Upper lobe of right lung (tissue), 1 donor: Measurements from ENCODE around the gene GUCY1A1. TPM values are rescaled to one million over a fixed set of nuclear protein-coding genes. Genes with fewer than 3 reads are reported as not detected.
"Not testable (repeated sequence)": the region's sequence is repeated elsewhere in the genome, so short reads cannot be mapped to it uniquely, and the experiment has no call there.

Experiments
- ATAC-seq: fragments of 200-7000 bp; cut with Tn5 transposase; one replicate; pipeline ENCODE4 v1.9.1; 2020; ENCODE audit warnings: mild to moderate bottlenecking, moderate library complexity
- DNase-seq: peaks from one replicate; pipeline ENCODE4 v3.0.0-alpha.2; 2020
- H3K27ac ChIP-seq: fragments of 200-600 bp; one replicate; pipeline ENCODE4 v1.8.0; 2022
- H3K27me3 ChIP-seq: fragments of 200-600 bp; one replicate; pipeline ENCODE4 v1.8.0; 2022; ENCODE audit warnings: mild to moderate bottlenecking
- H3K36me3 ChIP-seq: fragments of 200-600 bp; one replicate; pipeline ENCODE4 v1.8.0; 2022
- H3K4me1 ChIP-seq: fragments of 200-600 bp; one replicate; pipeline ENCODE4 v1.8.0; 2022
- H3K4me3 ChIP-seq: fragments of 200-600 bp; one replicate; pipeline ENCODE4 v1.8.0; 2022; ENCODE audit warnings: mild to moderate bottlenecking
- H3K9me3 ChIP-seq: fragments of 200-600 bp; one replicate; pipeline ENCODE4 v1.8.0; 2022
- intact Hi-C: fragments of 100-400 bp; cut with DNase I; formaldehyde crosslinking; loops from one replicate; pipeline ENCODE4 v1.11.0; 2022
- total RNA-seq: library from RNA; stranded (reverse); fragmentation: NEBNext Ultra II Directional; extraction: Animal tissue kit (Norgen Biotek cat#: 25700); gene quantifications from one replicate; pipeline ENCODE4 v1.2.1, GENCODE V29; 2021
- TF ChIP-seq, protein P1 (sequence below): fragments of 200-600 bp; IDR thresholded peaks from one replicate; pipeline ENCODE4 v1.8.0; 2022; ENCODE audit warnings: antibody characterized with exemption
- donor health status: DM: no; HTN: yes; CAD: no; lungs with severe emphysema.

GUCY1A1 gene
- total RNA-seq, 1 donor from 2014 or later = 76.0 TPM

DNA sequence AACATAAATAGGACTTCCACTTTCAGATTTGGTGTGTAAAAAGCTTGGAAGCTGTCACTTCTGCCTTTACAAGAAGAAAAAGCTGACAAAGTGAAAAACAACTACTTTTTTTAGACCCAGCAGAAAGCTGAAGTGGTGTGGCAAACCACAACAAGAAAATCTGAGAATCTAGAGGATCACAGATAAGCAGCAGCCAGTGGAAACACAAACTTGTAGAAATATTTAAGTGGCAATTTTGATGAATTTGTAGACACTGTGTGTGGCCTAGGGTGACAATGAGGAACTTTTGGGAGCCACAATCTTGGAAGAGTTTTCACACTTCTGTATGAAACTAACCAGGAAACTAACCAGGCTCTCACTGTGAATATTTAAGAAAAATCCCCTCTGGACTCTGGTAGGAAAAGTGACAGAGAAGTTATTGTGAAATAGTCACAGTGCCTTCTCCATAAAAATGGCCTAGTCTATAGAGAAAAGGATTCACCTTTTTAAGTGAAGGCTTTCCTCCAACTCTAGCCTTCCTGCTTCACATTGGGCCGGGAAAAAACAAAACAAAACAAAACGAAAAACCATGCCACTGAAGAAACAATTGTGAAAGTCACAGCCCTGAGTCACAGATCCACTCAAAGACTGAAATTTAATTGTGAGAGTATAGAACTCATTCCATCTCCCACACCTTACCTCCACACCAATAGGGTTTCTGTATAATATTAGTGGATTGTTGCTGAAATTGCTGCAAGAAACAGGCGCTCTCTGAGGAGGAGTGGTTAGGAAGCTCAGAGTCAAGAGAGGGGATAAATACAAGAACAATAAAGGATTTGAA is 26.7 kb upstream of the GUCY1A1 start:
- DNase-seq (no peak), ATAC-seq (no peak)
- H3K9me3 ChIP-seq = no peaks in the 10 kb centered on the region
- H3K4me3 ChIP-seq = no peak overlapping the region
- peaks cover 25% of the 10 kb centered on the region for H3K4me1 ChIP-seq
- H3K27ac ChIP-seq = no peak overlapping the region
- no peaks in the 10 kb centered on the region for H3K36me3 ChIP-seq
- no peaks in the 10 kb centered on the region for H3K27me3 ChIP-seq
- intact Hi-C loops = no loop called here
- TF ChIP-seq, protein P1, sequence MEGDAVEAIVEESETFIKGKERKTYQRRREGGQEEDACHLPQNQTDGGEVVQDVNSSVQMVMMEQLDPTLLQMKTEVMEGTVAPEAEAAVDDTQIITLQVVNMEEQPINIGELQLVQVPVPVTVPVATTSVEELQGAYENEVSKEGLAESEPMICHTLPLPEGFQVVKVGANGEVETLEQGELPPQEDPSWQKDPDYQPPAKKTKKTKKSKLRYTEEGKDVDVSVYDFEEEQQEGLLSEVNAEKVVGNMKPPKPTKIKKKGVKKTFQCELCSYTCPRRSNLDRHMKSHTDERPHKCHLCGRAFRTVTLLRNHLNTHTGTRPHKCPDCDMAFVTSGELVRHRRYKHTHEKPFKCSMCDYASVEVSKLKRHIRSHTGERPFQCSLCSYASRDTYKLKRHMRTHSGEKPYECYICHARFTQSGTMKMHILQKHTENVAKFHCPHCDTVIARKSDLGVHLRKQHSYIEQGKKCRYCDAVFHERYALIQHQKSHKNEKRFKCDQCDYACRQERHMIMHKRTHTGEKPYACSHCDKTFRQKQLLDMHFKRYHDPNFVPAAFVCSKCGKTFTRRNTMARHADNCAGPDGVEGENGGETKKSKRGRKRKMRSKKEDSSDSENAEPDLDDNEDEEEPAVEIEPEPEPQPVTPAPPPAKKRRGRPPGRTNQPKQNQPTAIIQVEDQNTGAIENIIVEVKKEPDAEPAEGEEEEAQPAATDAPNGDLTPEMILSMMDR = no peak

DNA sequence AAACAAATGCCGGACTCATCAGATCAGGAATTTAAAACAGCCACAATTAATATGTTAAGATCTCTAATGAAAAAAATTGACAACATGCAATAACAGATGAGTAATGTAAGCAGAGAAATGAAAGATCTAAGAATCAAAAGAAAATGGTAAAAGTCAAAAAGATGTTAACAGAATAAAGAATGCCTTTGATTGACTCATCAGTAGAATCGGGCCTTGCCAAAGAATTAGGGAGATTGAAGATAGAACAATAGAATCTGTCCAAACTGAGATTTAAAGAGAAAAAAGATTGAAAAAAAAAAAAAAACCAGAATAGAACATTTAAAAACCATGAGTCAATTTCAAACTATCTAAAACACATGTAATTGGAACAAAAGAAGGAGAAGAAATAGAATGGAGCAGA is 25.9 kb upstream of the GUCY1A1 start:
- no peak for DNase-seq
- Histone ChIP-seq H3K4me1 (peaks cover 25% of the 10 kb centered on the region), H3K4me3 (no peak overlapping the region), H3K36me3 (no peaks in the 10 kb centered on the region), H3K9me3 (no peaks in the 10 kb centered on the region), H3K27me3 (no peaks in the 10 kb centered on the region), H3K27ac (no peak overlapping the region)
- no peak for ATAC-seq
- intact Hi-C loops = no loop called here
- TF ChIP-seq, protein P1 = no peak

DNA sequence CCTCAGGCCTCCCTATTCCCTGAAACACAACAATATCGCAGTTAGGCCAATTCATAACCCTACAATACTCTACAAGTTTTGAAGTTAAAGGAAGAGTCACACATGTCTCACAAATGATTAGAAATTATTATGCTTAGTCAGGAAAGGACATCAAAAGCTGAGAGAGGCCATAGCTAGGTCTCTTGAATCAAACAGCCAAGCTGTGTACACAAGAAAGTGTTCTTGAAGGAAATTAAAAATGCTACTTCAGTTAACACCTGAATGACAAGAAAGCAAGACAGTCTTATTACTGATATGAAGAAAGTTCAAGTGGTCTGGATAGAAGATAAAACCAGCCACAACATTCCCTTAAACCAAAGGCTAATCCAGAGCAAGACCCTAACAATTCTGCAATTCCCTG is 23.6 kb upstream of the GUCY1A1 start:
- peaks cover 23% of the 10 kb centered on the region for H3K4me1 ChIP-seq
- TF ChIP-seq, protein P1 = no peak
- H3K9me3 ChIP-seq = no peaks in the 10 kb centered on the region
- no peak overlapping the region for H3K27ac ChIP-seq
- intact Hi-C loops = no loop called here
- H3K4me3 ChIP-seq = no peak overlapping the region
- no peaks in the 10 kb centered on the region for H3K36me3 ChIP-seq
- DNase-seq (no peak), ATAC-seq (peak; percentile 56)
- no peaks in the 10 kb centered on the region for H3K27me3 ChIP-seq

DNA sequence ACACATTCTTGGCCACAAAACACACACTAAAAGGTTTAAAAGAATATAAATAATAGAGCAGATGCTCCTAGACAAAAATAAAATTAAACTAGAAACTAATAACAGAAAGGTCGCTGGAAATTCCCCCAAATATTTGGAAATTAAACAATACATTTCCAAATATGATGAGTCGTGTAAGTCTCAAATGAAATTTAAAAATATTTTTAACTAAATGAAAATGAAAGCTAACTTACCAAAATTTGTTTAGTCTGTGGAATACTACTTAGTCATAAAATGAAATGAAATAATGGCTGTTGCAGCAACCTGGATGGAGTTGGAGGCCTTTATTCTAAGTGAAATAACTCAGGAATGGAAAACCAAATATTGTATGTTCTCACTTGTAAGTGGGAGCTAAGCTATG is 20.6 kb upstream of the GUCY1A1 start:
- no peak overlapping the region for H3K27ac ChIP-seq
- H3K4me3 ChIP-seq = no peak overlapping the region
- H3K4me1 ChIP-seq = no peaks in the 10 kb centered on the region
- DNase-seq (no peak), ATAC-seq (no peak)
- TF ChIP-seq, protein P1 = no peak
- no peaks in the 10 kb centered on the region for H3K27me3 ChIP-seq
- H3K9me3 ChIP-seq = no peaks in the 10 kb centered on the region
- no peaks in the 10 kb centered on the region for H3K36me3 ChIP-seq
- intact Hi-C loops = no loop called here

DNA sequence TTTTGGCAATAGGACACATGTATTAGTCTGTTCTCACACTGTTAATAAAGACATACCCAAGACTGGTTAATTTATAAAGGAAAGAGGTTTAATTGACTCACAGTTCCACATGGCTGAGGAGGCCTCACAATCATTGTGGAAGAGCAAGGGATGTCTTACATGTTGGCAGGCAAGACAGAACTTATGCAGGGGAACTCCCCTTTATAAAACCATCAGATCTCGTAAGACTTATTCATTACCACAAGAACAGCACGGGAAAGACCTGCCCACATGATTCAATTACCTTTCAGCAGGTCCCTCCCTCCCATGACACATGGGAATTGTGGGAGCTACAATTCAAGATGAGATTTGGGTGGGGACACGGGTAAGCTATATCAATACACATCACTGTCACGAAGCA is 15.9 kb upstream of the GUCY1A1 start:
- ATAC-seq, DNase-seq, H3K9me3 ChIP-seq, H3K36me3 ChIP-seq, intact Hi-C loops, H3K4me1 ChIP-seq, H3K27me3 ChIP-seq, H3K4me3 ChIP-seq, H3K27ac ChIP-seq: not testable (repeated sequence)

DNA sequence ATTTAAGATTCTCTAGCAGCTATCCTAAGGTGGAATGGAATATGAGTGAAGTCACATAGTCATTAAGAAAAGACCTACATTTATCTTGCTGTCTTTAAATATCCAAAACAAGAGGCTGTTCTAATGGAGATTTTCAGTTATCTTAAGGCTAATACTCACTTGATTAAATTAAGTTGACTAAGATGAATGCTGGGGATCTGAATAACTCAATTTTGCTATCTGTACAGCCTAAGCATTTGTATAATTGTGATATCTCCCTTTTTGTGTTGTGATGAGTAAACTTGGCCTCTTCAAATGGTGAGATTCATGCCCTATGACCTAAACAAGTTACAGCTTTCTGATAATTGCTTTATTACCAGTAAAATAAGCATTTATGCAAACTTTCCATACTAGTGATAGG is 13.6 kb upstream of the GUCY1A1 start:
- no peaks in the 10 kb centered on the region for H3K9me3 ChIP-seq
- no peak overlapping the region for H3K4me3 ChIP-seq
- no peaks in the 10 kb centered on the region for H3K4me1 ChIP-seq
- DNase-seq = no peak
- TF ChIP-seq, protein P1 = no peak
- no peaks in the 10 kb centered on the region for H3K36me3 ChIP-seq
- H3K27me3 ChIP-seq = no peaks in the 10 kb centered on the region
- intact Hi-C loops = no loop called here
- ATAC-seq = no peak
- H3K27ac ChIP-seq = no peak overlapping the region
